Body of pancreas (tissue), 4 donors: ENCODE results near the gene CCDC127. TPM values are rescaled to one million over a fixed set of nuclear protein-coding genes. Genes with fewer than 3 reads are reported as not detected.

Experiments
- ATAC-seq: fragments of 150-250 bp; one replicate; pipeline ENCODE4 v1.9.1; 2016
- DNase-seq, 4 donors: peaks; one replicate each; pipeline ENCODE4 v3.0.0-alpha.2; 2019
- H3K27ac ChIP-seq, 4 donors: fragments of 200-600 bp; sonication (generic); 1 replicate in 3 of 4; 2 replicates in 1 of 4; pipeline versions ENCODE4 v1.5.1 to v1.6.1; 2016 to 2019; ENCODE audit warnings: mild to moderate bottlenecking in 1 of 4, mixed read lengths in 1 of 4, moderate library complexity in 1 of 4
- H3K27me3 ChIP-seq, 2 donors: fragments of 200-600 bp; sonication (generic); one replicate each; pipeline ENCODE4 v1.6.0; 2016; ENCODE audit warnings: mild to moderate bottlenecking in 1 of 2
- H3K36me3 ChIP-seq, 2 donors: fragments of 200-600 bp; sonication (generic); replicated peaks in 1 of 2; 2 replicates each; pipeline ENCODE4 v1.5.1; 2016; ENCODE audit warnings: low read depth in 2 of 2; ENCODE audit not compliant: insufficient read depth in 1 of 2
- H3K4me1 ChIP-seq: fragments of 200-600 bp; sonication (generic); one replicate; pipeline ENCODE4 v1.6.0; 2016
- H3K4me3 ChIP-seq, 2 donors: fragments of 200-600 bp; sonication (generic); 1 replicate in 1 of 2; 2 replicates in 1 of 2; pipeline ENCODE4 v1.5.1; 2016 to 2019
- H3K9me3 ChIP-seq, 3 donors: fragments of 200-600 bp; sonication (generic); 1 replicate in 2 of 3; 2 replicates in 1 of 3; pipeline ENCODE4 v1.5.1; 2016
- POLR2A ChIP-seq, 3 donors: fragments of 450-650 bp; IDR thresholded peaks; one replicate each; pipeline ENCODE4 v1.6.1; 2016; ENCODE audit warnings: antibody characterized with exemption in 3 of 3, mild to moderate bottlenecking in 2 of 3
- WGBS, 2 donors: methylation state at CpG; one replicate each; pipeline ENCODE4 v1.1.5; 2017; 5-methylcytosine and 5-hydroxymethylcytosine counted together
- intact Hi-C: fragments of 100-400 bp; cut with DNase I; formaldehyde crosslinking; loops from one replicate; pipeline ENCODE4 v1.15.1; 2023
- total RNA-seq, 2 donors: library from RNA; depleted of rRNA; stranded (reverse); fragments of >200 nt; gene quantifications; one replicate each; pipeline ENCODE4 v1.1.0, GENCODE V29; 2016
- TF ChIP-seq, protein P1 (sequence below), 7 experiments: fragments of 450-650 bp in 4 of 7; fragments of 200-600 bp in 3 of 7; sonication (generic) in 3 of 7; IDR thresholded peaks; one replicate each; pipeline ENCODE4 v1.5.1; 2016 to 2019; ENCODE audit warnings: antibody characterized with exemption in 7 of 7

Gene CCDC127
- total RNA-seq, 2 donors from 2014 or later: 3.9 to 4.0 TPM

DNA sequence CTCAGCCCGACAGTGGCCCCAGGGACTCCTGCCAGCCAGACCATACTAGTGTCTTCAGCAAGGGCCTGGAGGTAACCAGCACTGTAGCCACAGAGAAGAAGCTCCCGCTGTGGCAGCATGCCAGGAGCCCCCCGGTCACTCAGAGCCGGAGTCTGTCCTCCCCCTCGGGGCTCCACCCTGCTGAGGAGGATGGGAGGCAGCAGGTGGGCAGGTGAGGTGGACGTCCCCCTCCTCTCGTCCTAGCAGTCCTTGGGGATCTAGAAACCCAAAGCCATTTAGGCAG, 54.7 kb downstream of the CCDC127 start:
- DNase-seq: no peak
- 60 to 70% methylated on average over 6 to 7 of the region's 7 CpGs for WGBS, 2 donors

DNA sequence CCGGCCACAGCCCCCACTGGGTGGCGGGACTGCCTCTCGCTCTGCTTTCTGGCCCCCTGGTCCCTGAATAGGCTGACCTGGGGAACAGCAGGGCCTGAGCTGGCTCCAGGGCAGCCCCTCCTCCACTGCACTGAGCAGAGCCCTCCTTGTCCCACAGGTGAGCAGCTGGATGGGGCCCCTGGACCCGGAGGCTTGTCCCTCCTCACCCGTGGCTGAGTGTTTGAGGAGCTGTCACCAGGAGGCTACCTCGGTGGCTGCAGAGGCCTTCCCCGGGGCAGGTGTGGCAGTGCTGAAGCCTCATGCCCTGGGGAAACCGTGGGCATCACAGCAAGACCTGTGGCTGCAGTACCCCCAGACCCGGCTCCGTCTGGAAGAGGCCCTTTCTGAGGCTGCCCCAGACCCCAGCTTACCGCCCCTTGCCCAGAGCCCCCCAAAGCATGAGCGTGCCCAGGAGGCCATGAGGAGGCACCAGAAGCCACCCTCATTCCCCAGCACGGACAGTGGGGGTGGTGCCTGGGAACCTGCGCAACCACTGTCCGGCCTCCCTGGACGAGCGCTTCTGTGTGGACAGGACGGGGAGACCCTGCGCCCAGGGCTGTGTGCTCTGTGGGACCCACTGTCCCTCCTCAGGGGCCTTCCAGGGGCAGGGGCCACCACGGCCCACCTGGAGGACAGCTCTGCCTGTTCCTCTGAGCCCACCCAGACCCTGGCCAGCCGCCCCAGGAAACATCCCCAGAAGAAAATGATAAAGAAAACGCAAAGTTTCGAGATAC, 55.2 kb downstream of the CCDC127 start:
- H3K27ac ChIP-seq: no peak overlapping the region
- ATAC-seq: no peak
- H3K4me3 ChIP-seq: no peak overlapping the region
- H3K36me3 ChIP-seq: no peaks in the 10 kb centered on the region
- intact Hi-C loops: no loop called here
- no peak for TF ChIP-seq POLR2A (IDR thresholded peaks at IDR 0.05)
- TF ChIP-seq, protein P1, sequence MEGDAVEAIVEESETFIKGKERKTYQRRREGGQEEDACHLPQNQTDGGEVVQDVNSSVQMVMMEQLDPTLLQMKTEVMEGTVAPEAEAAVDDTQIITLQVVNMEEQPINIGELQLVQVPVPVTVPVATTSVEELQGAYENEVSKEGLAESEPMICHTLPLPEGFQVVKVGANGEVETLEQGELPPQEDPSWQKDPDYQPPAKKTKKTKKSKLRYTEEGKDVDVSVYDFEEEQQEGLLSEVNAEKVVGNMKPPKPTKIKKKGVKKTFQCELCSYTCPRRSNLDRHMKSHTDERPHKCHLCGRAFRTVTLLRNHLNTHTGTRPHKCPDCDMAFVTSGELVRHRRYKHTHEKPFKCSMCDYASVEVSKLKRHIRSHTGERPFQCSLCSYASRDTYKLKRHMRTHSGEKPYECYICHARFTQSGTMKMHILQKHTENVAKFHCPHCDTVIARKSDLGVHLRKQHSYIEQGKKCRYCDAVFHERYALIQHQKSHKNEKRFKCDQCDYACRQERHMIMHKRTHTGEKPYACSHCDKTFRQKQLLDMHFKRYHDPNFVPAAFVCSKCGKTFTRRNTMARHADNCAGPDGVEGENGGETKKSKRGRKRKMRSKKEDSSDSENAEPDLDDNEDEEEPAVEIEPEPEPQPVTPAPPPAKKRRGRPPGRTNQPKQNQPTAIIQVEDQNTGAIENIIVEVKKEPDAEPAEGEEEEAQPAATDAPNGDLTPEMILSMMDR (IDR thresholded peaks at IDR 0.05): no peak
- no peak for DNase-seq
- H3K9me3 ChIP-seq: no peaks in the 10 kb centered on the region
- no peaks in the 10 kb centered on the region for H3K27me3 ChIP-seq
- WGBS, 2 donors: 78 to 85% methylated on average over 9 to 20 of the region's 23 CpGs
- H3K4me1 ChIP-seq: no peaks in the 10 kb centered on the region

More for the DNA sequence above, 54.7 kb downstream of the CCDC127 start:
- TF ChIP-seq, protein P1 (IDR thresholded peaks at IDR 0.05): no peak
- no peak for TF ChIP-seq POLR2A (IDR thresholded peaks at IDR 0.05)
- H3K4me3 ChIP-seq: no peak overlapping the region
- no peaks in the 10 kb centered on the region for H3K27me3 ChIP-seq
- H3K9me3 ChIP-seq: no peaks in the 10 kb centered on the region
- ATAC-seq: no peak
- H3K27ac ChIP-seq: no peak overlapping the region
- no peaks in the 10 kb centered on the region for H3K36me3 ChIP-seq
- intact Hi-C loops: no loop called here
- H3K4me1 ChIP-seq: no peaks in the 10 kb centered on the region

DNA sequence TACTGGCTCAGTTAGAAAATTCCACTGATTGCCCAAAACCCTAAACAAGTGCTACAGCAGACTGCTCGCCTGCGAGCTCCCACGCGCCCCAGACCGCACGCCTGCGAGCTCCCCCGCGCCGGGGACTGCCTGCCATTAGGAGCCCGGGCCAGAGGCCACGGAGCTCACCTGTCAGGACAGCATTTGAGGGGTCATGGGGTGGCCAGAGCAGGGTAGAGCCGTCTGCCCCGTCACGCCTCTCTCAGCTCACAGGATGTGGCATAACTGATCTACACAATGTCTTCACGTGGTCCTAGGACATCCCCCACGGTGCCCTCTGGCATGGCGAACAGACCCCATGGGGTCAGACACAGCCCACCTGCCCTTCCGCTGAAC, 55.8 kb downstream of the CCDC127 start:
- WGBS, 2 donors: 67 to 84% methylated on average over 19 of the region's 19 CpGs
- TF ChIP-seq, protein P1 (IDR thresholded peaks at IDR 0.05): no peak
- no peak for TF ChIP-seq POLR2A (IDR thresholded peaks at IDR 0.05)
- Histone ChIP-seq H3K36me3 (no peaks in the 10 kb centered on the region), H3K27me3 (no peaks in the 10 kb centered on the region), H3K4me1 (no peaks in the 10 kb centered on the region), H3K4me3 (no peak overlapping the region), H3K9me3 (no peaks in the 10 kb centered on the region), H3K27ac (no peak overlapping the region)
- DNase-seq (no peak), ATAC-seq (no peak)
- intact Hi-C loops: no loop called here

DNA sequence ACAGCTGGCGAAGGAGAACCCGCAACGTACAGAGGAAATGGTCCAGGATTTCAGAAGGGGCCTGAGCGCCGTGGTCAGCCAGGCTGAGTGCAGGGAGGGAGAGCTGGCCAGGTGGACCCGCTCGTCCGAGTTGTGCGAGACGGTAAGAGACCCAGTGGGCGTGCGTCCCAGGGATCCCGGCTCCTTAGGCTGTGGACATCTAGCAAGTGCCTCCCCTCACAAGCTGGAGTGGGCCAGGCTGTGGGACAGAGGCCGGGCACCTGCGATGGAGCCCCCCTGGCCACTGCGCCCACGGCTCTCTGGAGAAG, 56.2 kb downstream of the CCDC127 start:
- H3K27me3 ChIP-seq: no peaks in the 10 kb centered on the region
- ATAC-seq (no peak), DNase-seq (no peak)
- TF ChIP-seq, protein P1 (IDR thresholded peaks at IDR 0.05): no peak
- TF ChIP-seq POLR2A (IDR thresholded peaks at IDR 0.05): no peak
- no peaks in the 10 kb centered on the region for H3K9me3 ChIP-seq
- no peaks in the 10 kb centered on the region for H3K4me1 ChIP-seq
- no peak overlapping the region for H3K27ac ChIP-seq
- intact Hi-C loops: no loop called here
- WGBS, 2 donors: 84 to 93% methylated on average over 15 to 17 of the region's 17 CpGs
- H3K36me3 ChIP-seq: no peaks in the 10 kb centered on the region
- H3K4me3 ChIP-seq: no peak overlapping the region
